Prostate gland (tissue), 2 donors: ENCODE results near the gene NOD2.

Source experiments
- CTCF ChIP-seq, 4 experiments: fragments of 200-600 bp in 2 of 4; fragments of 450-650 bp in 2 of 4; sonication (generic) in 2 of 4; IDR thresholded peaks; 1 replicate in 3 of 4; 2 replicates in 1 of 4; pipeline ENCODE4 v1.5.1; 2016 to 2019; ENCODE audit warnings: antibody characterized with exemption in 4 of 4, mild to moderate bottlenecking in 2 of 4, moderate library complexity in 2 of 4
- POLR2A ChIP-seq: fragments of 450-650 bp; IDR thresholded peaks from one replicate; pipeline ENCODE4 v1.6.1; 2016; ENCODE audit warnings: antibody characterized with exemption, mild to moderate bottlenecking
- POLR2AphosphoS5 ChIP-seq: sonication (generic); formaldehyde crosslinking; IDR thresholded peaks from one replicate; pipeline ENCODE4 v1.6.1; 2017; ENCODE audit warnings: antibody characterized with exemption

DNA sequence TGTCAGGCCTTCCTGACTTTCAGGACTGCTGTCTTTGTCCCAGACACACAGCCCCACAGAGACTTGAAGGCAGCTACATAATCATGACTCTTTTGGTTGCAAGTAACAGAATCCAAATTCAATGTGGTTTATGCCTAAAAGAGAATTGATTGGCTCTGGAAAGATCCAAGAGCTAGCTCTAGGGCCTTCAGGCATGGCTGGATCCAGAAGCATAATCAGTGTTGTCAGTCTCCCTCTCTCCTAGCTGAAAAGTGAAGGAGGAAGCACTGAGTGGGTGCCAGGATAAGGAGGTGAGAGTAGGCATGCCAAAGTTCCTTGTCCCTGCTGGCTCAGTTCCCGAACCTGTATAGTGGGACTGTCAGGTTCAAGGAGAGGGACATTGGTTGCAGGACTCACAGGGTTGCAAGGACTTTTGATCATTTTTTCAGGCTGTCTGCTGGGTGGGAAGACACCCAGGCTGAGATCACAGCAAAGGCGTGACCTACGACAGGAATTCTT lies 37.8 kb upstream of the NOD2 start:
- no peak for TF ChIP-seq CTCF (IDR thresholded peaks at IDR 0.05)
- TF ChIP-seq POLR2AphosphoS5 = no peak
- no peak for TF ChIP-seq POLR2A
